ENCODE results near the gene ANKRD23.
A peak's percentile ranks its signal among the peaks of the same experiment; 100 is the strongest.
"Not testable (repeated sequence)": the region's sequence is repeated elsewhere in the genome, so short reads cannot be mapped to it uniquely, and the experiment has no call there.

The ANKRD23 gene

GRCh38 chr2:96801005-96801785 lies 42.6 kb downstream of the ANKRD23 start:
- peak; percentile 30 for FAIRE-seq
- DNase-seq (ENCODE audit: insufficient read length, low spot score), result peak; percentile 74
- no peak for TF ChIP-seq POLR2A (IDR thresholded peaks at IDR 0.05; ENCODE audit: low read depth, low read length)

GRCh38 chr2:96800061-96801004 lies 43.5 kb downstream of the ANKRD23 start:
- FAIRE-seq (no peak), DNase-seq (ENCODE audit: insufficient read length, low spot score) (no peak)
- TF ChIP-seq POLR2A (IDR thresholded peaks at IDR 0.05; ENCODE audit: low read depth, low read length), result no peak

DNA sequence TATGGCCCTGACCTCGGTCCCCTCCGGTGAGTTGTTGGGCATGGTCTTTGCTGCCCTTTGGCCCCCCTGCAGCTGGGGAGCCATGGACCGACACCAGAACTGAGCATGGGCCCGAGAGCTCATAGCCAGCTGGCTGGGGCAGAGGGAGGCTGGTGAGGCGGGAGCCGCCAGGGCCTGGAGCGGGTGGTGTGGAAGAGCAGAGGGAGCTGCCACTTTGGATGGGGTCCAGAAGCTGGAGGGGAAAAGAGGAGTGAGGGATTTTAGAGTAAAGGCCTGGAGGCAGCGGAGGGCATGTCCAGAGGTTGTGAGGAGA lies 44.2 kb downstream of the ANKRD23 start:
- no peak for TF ChIP-seq POLR2A (IDR thresholded peaks at IDR 0.05; ENCODE audit: low read depth, low read length)
- DNase-seq (ENCODE audit: insufficient read length, low spot score) (no peak), FAIRE-seq (no peak)

DNA sequence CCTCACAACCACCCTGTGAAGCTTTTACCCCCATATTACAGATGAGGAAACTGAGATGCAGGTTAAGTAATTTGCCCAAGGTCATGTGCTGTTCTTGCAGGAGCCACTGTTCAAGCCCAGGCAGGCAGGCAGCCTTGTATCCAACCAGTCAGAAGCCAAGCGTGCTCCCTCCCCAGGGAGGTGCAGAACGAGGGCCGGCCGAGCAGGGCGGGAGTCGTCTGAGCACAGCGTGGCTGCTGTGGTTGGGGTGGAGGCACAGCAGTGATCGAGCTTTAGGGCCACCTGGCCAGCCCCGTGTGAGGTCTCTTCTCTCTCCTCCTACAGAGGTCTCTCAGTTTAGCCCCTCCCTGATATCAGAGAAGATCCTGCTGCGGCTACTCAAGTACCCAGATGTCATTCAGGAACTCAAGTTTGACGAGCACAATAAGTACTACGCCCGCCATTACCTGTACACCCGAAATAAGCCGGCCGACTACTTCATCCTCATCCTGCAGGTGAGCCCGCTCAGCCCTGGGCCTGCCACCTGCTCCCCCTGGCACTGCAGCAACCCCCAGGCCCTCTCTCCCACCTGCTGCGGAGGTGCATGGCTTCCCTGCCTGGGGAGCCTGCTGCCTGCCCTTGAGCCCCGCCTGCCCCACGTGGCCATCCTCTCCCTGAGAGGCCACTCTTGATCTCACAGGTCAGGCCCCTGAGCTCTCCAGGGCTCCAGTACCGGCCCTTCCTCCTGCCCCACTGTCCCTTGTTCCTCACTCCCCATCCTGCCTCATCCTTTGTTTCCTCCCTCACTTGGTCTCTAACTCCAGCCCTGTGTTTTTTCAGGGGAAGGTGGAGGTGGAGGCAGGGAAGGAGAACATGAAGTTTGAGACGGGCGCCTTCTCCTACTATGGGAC lies 44.8 kb downstream of the ANKRD23 start:
- FAIRE-seq (no peak), DNase-seq (ENCODE audit: insufficient read length, low spot score) (no peak)
- no peak for TF ChIP-seq POLR2A (IDR thresholded peaks at IDR 0.05; ENCODE audit: low read depth, low read length)

DNA sequence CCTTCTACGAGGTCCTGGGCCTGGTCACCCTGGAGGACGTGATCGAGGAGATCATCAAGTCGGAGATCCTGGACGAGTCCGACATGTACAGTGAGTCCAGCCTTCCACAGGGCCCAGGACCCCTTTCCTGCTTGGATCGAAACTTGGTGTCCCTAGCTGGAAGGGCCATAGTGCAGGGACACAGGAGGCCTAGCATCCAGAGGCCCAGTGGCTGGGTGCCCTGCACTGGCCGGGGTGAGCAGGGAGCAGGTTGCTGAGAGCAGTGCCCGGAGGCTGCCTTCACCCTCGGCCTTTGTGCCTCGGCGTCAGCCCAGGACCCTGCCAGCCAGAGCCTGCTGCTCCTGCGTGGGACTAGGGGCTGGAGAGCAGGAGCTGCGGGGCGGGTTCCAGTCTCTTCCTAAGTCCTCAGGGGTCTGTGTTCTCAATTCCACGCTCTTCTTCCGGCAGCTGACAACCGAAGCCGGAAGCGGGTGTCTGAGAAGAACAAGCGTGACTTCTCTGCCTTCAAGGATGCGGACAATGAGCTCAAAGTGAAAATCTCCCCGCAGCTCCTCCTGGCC lies 46.7 kb downstream of the ANKRD23 start:
- DNase-seq (ENCODE audit: insufficient read length, low spot score) (no peak), FAIRE-seq (no peak)

DNA sequence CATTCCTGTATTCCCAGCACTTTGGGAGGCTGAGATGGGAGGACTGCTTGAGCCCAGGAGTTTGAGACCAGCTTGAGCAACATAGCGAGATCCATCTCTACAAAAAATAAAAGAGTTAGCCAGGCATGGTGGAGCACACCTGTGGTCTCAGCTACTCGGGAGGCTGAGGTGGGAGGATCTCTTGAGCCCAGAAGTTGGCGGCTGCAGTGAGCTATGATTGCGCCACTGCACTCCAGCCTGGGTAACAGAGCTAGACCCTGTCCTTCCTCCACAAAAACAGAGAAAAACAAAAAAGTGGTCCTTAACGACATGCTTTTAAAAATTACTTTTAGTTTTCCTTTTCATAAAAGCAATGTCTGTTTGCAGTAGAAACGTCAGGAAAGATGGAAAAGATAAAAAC lies 47.3 kb downstream of the ANKRD23 start:
- FAIRE-seq; DNase-seq (ENCODE audit: insufficient read length, low spot score): not testable (repeated sequence)

More for the DNA sequence above, 46.7 kb downstream of the ANKRD23 start:
- TF ChIP-seq POLR2A (IDR thresholded peaks at IDR 0.05; ENCODE audit: low read depth, low read length), result no peak

- no peak for TF ChIP-seq POLR2A (IDR thresholded peaks at IDR 0.05; ENCODE audit: low read depth, low read length)
- no peak for DNase-seq (ENCODE audit: insufficient read length, low spot score)
- FAIRE-seq, result no peak
These were observed 48.7 kb downstream of the ANKRD23 start for GRCh38 chr2:96795076-96795475.

DNA sequence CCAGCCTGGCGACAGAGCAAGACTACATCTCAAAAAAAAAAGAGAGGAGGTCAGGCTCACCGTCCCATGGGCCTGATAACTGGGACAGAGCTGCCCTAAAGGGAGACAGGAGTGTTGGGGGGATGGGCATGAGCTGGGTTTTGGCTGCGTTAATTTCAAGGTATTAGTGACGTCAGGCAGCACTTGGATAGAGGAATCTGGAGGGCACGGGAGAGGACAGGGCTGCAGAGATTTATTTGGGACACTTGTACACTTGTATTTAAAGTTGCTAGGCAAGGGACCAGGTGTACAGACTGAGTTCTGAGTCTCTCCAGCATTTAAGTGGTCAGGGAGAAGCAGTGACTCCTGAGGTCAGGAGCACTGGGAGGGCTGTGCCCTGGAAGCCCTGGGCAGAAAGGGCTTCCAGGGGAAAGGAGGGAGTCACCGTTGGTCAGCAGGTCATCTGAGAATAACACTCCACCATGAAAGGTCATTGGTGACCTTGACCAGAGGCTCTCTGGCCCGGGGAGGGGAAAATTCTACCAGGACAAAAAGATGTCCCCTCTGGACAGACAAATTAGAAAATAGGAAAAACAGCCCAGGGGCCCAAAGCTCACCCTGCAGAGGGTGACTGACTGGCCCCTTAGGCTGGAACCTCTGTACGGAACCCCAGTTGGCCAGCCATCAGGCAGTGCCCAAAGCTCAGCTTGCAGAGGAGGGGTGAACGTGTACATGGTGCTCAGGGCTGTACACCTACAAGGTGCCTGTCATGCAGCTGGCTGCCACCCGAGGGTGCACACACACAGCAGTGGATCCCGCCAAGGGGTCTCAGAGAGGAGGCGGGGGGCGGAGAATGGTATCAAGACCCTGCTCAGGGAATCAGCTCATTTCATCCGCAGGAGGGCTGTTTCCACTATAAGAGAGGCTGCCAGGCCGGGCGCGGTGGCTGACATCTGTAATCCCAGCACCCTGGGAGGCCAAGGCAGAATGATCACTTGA lies 50.8 kb downstream of the ANKRD23 start:
- TF ChIP-seq POLR2A (IDR thresholded peaks at IDR 0.05; ENCODE audit: low read depth, low read length), result no peak
- FAIRE-seq (no peak), DNase-seq (ENCODE audit: insufficient read length, low spot score) (no peak)

- no peak for TF ChIP-seq POLR2A (IDR thresholded peaks at IDR 0.05; ENCODE audit: low read depth, low read length)
- no peak for FAIRE-seq
- no peak for DNase-seq (ENCODE audit: insufficient read length, low spot score)
These were observed 54.6 kb downstream of the ANKRD23 start for GRCh38 chr2:96789245-96789617.

DNA sequence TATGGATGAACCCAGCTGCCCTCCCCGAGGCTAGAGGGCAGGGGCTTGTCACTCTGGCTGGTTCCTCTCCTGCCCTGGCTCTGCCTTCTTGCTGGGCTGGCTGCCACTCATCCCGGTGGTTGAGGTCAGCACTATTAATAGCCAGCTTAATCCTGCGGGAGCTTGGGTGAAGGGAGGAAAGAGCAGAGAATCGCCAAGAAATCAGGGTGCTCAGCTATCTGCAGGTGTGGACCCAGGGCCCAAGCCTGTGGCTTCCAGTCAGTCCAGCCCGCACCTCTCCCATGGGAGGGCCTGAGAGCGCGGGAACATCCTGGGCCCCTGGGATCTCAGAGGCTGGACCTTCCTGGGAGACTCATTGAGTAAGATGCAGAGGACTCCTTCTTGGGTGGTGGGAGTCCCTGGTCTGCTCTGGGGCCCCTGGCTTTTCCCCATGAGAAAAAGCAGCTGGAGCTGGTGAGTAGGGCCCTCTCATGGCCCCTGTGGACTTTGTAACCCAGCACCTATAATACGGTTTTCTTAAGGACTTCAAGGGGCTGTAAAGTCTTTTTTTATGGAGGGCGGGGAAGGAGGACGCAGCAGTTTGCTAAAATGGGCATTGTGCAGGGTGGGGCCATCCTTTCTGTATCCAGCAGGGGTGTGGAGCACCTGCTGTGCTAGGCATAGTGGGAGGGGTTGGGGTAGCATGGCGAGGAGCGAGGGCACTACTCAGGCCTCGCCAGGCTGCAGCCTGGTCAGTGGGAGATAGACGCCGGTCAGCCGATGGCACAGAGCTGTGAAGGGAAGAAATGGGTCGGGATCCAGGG lies 55.2 kb downstream of the ANKRD23 start:
- DNase-seq (ENCODE audit: insufficient read length, low spot score) (no peak), FAIRE-seq (peak; percentile 84)
- TF ChIP-seq POLR2A (IDR thresholded peaks at IDR 0.05; ENCODE audit: low read depth, low read length), result no peak
